ENCODE data around the gene KLHL29. TPM values are rescaled to one million over a fixed set of nuclear protein-coding genes. Genes with fewer than 3 reads are reported as not detected.

KLHL29 gene
- total RNA-seq, 1 experiment from 2014 or later: 2.4 TPM

DNA sequence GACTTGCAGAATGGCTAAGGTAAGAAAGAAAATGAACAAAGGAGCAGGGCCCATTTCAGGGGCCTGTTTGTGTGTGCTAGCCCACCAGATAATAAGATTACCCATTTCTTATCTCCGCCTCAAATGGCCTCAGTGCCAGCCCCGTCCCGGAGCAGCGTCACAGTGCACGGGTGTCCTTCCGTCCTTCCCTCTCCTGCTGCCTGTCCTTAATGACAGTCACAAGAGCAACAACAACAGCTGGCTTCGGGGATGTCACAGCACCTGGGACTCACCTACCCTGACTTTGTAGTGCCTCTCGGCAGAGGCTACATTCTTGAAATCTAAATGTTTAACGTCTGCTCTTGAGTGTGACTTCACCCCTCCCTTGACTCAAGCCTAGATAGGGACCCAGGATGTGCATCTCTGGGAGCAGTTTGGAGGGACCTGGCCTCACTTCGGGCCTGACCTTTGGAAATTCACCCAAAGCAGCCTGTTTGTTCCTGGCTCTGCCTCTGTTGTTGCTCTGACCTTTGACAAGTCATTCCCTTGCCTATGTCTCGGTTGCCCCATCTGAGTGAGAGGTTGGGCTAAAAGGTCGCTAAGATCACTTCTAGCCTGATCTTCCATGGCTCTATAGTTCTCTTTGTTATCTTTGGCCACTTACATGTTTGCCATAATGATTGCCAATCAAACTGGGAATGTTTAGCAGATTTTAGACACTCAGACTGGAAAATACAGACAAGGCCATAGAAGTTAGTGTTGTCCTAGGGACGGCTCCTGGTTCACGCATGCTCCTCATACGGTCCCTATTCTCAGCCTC lies 122.5 kb downstream of the KLHL29 start:
- no peak overlapping the region for H2AK5ac ChIP-seq (ENCODE audit: insufficient read length, low read length)
- Mint-ChIP-seq H3K9me3 (no peaks in the 10 kb centered on the region; a peak in 1 of 5 replicates), H3K36me3 (ENCODE audit: insufficient read depth in 1 of 3, low read depth in 3 of 3) (no peaks in the 10 kb centered on the region), H3K27me3 (ENCODE audit: low read depth) (no peaks in the 10 kb centered on the region; the same call in 1 of the 2 replicates), H3K4me1 (peaks cover 8 to 12% of the 10 kb centered on the region in 2 experiments), H3K27ac (peak overlapping the region in 1 of 3 experiments; percentile 19; a peak in 1 of 7 replicates), H3K4me3 (no peak overlapping the region)
- H4K8ac ChIP-seq (replicated peaks; ENCODE audit: insufficient read length, low read depth, low read length): no peak overlapping the region
- no peak overlapping the region for H3T11ph ChIP-seq (ENCODE audit: low read length)
- no peaks in the 10 kb centered on the region for H3K79me1 ChIP-seq (ENCODE audit: insufficient read depth, low read depth, low read length, poor library complexity, severe bottlenecking)
- DNase-seq: no peak
- no peak overlapping the region for H3K18ac ChIP-seq (ENCODE audit: insufficient read length, low read depth, low read length)
- H3K4me1 ChIP-seq (ENCODE audit: insufficient read depth, low read length): no peaks in the 10 kb centered on the region
- no peaks in the 10 kb centered on the region for H3K23me2 ChIP-seq (ENCODE audit: insufficient read length, low read depth, low read length, poor library complexity, severe bottlenecking)
- WGBS (ENCODE audit: extremely low coverage, insufficient read length, low lambda C conversion rate): no CpG with 5 or more reads among the region's 15 CpGs
- no peaks in the 10 kb centered on the region for H3K27me3 ChIP-seq (ENCODE audit: insufficient read depth, low read length)
- no peak overlapping the region for H2BK5ac ChIP-seq (ENCODE audit: insufficient read length, low read length)
- no peak overlapping the region for H3K9ac ChIP-seq (ENCODE audit: extremely low read depth, insufficient read length, low read length)
- no peaks in the 10 kb centered on the region for H3K9me3 ChIP-seq (ENCODE audit: control insufficient read depth, low read depth, low read length)
- H4K5ac ChIP-seq (ENCODE audit: insufficient read length, low read depth, low read length): no peak overlapping the region
- no peak overlapping the region for H4K91ac ChIP-seq (ENCODE audit: insufficient read length, low read depth, low read length)
- H3K4me2 ChIP-seq (ENCODE audit: insufficient read depth, insufficient read length, low read length): no peak overlapping the region
- H3K56ac ChIP-seq (ENCODE audit: insufficient read length, low read depth, low read length): no peak overlapping the region
- H2AFZ ChIP-seq (ENCODE audit: low read length): no peak overlapping the region
- H2BK20ac ChIP-seq (ENCODE audit: low read depth, low read length, poor library complexity, severe bottlenecking): no peak overlapping the region
- no peak overlapping the region for H3K4ac ChIP-seq (ENCODE audit: low read depth, low read length)
- TF ChIP-seq, protein P1, sequence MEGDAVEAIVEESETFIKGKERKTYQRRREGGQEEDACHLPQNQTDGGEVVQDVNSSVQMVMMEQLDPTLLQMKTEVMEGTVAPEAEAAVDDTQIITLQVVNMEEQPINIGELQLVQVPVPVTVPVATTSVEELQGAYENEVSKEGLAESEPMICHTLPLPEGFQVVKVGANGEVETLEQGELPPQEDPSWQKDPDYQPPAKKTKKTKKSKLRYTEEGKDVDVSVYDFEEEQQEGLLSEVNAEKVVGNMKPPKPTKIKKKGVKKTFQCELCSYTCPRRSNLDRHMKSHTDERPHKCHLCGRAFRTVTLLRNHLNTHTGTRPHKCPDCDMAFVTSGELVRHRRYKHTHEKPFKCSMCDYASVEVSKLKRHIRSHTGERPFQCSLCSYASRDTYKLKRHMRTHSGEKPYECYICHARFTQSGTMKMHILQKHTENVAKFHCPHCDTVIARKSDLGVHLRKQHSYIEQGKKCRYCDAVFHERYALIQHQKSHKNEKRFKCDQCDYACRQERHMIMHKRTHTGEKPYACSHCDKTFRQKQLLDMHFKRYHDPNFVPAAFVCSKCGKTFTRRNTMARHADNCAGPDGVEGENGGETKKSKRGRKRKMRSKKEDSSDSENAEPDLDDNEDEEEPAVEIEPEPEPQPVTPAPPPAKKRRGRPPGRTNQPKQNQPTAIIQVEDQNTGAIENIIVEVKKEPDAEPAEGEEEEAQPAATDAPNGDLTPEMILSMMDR (conservative IDR thresholded peaks at IDR 0.05): no peak
- H3K14ac ChIP-seq (ENCODE audit: insufficient read depth, low read length): no peak overlapping the region
- no peaks in the 10 kb centered on the region for H3K79me2 ChIP-seq (ENCODE audit: insufficient read depth, low read length)
- no peak overlapping the region for H2BK15ac ChIP-seq (ENCODE audit: low read depth, low read length)
- no peak overlapping the region for H3K27ac ChIP-seq (ENCODE audit: insufficient read length, low read depth, low read length)
- H3K23ac ChIP-seq (ENCODE audit: insufficient read length, low read depth, low read length): no peak overlapping the region
- H2BK12ac ChIP-seq (ENCODE audit: insufficient read length, low read depth, low read length): no peak overlapping the region
- no peaks in the 10 kb centered on the region for H4K20me1 ChIP-seq (ENCODE audit: control insufficient read depth, insufficient read depth, insufficient read length)
- H2BK120ac ChIP-seq (ENCODE audit: low read depth, low read length, poor library complexity, severe bottlenecking): no peak overlapping the region
